NCI-H510A (cell line): Measurements from ENCODE around the gene KLHDC9.
A peak's percentile ranks its signal among the peaks of the same experiment; 100 is the strongest.

Source experiments
- DNase-seq: peaks from one replicate; lab custom pipeline; 2025; lab: John Stamatoyannopoulos, UW

KLHDC9 gene

DNA sequence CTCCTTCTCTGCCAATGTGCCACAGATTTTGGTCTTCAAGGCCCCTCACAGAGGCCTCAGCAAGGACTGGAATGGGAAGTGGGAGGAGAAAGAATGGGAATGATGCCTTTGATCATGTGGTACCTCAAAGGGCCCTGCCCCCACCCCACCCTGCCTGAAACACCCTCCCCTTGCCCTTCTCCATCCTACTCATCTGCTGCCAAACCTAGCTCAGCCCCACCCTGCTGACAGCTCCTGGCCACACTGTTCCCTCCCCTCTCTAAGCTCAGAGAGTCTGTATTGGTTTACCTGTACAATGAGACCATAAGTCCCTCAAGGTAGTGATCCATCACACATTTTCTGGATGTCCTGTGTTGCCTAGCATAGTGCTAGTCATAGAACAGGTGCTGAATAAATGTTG, 21.8 kb upstream of the KLHDC9 start:
- no peak for DNase-seq

GRCh38 chr1:161077426-161077825, 20.7 kb upstream of the KLHDC9 start:
- no peak for DNase-seq

- no peak for DNase-seq
Observed at GRCh38 chr1:161079436-161080110, 18.6 kb upstream of the KLHDC9 start.

DNA sequence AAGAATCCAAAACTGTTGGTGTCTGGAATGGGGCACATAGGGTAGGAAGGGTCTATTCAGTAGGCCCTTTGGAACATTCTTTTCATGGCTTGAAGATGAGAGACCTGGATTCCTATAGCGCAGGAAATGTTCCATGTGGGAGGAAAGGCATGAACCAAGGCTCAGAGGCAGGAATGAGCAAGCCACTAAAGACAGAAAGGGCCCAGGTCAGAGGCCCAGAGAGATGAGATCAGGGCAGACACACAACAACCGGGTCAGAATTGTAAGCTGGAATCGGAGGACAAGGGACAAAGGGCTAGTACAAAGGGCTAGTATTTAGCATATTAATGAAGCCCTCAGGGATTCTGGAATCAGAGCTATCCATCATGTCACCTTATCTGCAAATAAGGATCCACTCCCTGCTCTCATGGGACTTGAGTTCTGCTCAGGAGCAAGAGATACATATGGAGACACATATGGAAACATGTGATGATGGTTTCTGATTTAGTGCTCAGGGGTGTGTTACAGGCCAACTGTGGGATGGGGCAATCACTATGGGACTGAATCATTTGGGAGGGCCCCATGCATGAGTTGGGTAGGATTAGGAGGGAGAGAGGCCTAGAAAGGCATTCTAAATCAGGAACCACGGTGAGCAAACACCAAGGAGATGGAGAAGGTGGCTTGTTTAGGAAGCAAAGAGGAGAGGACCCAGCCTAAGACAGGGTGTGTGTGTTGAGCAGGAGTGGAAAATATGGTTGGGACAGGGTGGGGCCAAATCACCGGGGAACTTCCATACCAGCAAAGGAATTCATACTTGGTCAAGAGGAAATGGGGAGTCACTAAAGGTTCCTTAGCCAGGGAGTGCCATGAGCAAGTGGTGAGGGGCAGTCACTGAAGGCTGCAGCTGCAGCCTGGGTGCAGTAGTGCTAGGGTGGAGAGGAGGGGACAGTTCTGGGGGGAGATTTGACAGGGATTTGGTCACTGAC, 17.4 kb upstream of the KLHDC9 start:
- DNase-seq = no peak

GRCh38 chr1:161081519-161081918, 16.6 kb upstream of the KLHDC9 start:
- DNase-seq = no peak

DNA sequence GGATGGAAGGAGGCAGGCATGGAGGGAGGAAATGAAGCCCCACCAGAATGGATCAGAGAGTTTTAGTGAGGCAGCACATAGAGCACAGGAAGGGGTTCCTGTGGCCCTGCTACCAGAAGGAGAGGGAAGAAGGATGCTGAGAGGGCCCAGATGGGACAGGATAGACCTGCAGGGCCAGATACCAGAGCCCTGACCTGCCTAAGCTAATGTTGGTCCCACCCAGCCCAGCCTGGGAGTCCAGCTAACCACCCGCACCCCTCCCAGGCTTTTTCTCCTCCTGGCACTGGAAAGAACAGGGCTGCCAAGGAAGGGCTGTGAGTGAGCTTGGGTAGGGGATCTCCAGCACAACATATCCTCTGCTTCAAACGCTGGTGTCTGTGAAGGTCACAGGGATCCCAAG, 15.7 kb upstream of the KLHDC9 start:
- DNase-seq = no peak

DNA sequence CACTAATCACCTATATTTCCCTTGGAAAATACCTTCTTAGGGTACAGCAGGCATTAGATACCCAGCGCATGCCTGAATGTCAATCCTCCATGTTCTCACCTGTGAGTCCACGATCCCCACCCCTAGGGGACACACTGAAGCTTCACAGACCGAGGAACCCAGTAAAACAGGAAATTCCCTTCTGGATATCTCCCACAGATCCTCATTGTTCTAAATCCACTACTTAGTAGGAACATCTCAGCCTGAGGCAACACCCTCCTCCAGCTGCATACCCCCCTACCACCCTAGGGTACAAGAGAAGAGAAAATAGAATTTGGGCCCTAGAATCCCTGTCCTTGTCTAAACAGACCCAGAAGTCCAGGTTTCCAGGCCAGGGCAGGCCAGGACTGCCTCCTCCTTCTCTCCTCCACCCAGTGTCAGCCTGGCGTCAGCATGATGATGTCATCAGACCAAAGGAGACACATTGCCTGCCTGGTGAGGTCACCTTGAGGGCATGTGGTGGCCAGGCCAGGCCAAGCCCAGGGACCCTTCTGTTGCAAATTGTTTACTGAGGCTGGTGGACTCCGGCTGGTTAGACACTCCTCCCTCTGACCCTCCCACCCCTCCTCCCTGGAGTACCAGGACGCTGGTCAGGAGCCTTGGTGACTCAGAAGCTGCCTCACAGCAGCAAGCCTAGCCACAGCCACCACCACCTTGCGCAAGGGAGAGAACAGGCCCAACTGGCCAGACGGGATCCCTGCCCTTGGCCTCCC, 15.0 kb upstream of the KLHDC9 start:
- peak; percentile 52 for DNase-seq

- DNase-seq = no peak
Observed at GRCh38 chr1:161083748-161084596, 14.2 kb upstream of the KLHDC9 start.

- DNase-seq = no peak
Observed at GRCh38 chr1:161084597-161084988, 13.6 kb upstream of the KLHDC9 start.

GRCh38 chr1:161085165-161085564, 13.0 kb upstream of the KLHDC9 start:
- DNase-seq = no peak

GRCh38 chr1:161086457-161086856, 11.7 kb upstream of the KLHDC9 start:
- no peak for DNase-seq

DNA sequence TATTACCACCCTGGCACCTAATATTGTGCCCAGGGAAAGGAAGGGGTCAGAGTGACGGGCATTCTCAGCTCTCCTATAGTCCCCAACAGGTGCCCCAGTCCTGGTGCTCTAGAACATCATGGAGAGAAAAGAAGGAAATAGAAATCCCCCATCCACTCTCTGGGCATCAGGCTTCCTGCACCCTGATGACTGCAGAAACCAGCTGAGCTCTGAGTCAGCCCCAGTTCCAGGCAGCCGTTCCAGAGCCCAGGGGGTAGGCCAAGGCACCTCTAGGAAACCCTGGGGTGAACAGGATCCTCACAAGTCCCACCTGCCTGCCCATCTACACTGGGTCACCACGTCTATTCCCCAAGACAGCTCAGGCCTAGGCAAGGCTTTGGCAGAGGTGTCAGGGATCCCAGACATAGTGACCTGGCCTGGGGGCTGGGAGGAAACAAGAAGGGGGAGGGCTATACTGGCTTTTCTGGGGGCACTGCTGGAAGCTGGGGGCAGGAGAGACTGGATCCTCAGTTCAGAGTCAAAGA, 9.5 kb upstream of the KLHDC9 start:
- DNase-seq = no peak

GRCh38 chr1:161089251-161089924, 8.8 kb upstream of the KLHDC9 start, which contains the start of gene NECTIN4:
TSS of gene NECTIN4 (minus strand) at chr1:161089558. CDS start at chr1:161089296, 262 bp downstream.
- DNase-seq = peak; percentile 56

- no peak for DNase-seq
Observed at GRCh38 chr1:161089938-161090337, 8.2 kb upstream of the KLHDC9 start.

GRCh38 chr1:161090617-161091016, 7.5 kb upstream of the KLHDC9 start:
- no peak for DNase-seq

DNA sequence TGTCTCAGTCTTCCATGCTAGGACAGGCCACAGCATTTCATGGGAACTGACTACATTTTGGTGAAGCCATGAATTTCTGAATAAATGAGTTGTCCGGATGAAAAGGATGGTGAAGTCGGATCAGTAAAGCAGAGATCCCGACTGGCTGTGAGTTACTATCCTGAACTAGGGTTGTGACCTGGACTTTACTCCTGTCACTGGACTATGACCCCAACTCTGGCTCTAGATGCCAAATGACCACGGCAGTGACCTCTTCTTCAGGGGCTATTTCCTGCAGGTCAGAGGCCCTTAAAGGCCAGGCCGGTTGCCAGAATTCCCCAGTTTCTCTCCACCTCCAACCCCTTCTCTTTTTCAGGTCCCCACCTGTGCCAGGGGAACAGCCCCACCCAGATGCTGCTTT, 7.1 kb upstream of the KLHDC9 start:
- DNase-seq = no peak

DNA sequence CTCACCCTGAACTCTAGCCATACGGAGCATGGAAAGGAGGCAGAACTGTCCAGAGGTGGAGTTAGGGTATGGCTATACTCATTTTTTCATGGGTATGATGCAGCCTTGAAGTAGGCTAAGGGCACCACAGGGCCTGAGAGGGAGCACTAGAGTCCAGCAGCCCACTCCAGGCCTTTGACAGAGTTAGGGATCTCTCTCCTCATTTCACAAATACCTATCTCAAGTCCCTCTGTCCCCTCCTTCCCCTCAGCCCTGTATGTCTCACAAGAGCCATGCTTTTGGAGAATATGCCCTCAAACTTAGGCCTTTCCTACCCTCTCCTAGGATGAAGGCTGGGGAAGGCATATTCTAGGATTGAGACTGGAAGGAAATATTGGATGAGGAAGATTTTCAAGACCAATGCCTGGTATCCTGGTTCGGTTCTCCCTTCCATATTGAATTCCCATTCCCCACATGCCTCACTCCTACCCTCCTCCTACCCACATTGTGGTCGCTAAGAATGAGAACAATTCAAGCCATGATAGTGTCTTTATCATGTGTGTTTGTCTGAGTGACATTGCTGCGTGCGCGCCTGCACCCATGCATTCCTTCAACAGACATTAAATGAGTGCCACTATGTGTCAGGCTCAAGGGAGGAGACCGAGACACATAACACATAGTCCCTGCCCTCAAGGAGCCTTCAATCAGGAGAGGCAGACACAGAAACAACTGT, 6.2 kb upstream of the KLHDC9 start:
- DNase-seq = no peak

DNA sequence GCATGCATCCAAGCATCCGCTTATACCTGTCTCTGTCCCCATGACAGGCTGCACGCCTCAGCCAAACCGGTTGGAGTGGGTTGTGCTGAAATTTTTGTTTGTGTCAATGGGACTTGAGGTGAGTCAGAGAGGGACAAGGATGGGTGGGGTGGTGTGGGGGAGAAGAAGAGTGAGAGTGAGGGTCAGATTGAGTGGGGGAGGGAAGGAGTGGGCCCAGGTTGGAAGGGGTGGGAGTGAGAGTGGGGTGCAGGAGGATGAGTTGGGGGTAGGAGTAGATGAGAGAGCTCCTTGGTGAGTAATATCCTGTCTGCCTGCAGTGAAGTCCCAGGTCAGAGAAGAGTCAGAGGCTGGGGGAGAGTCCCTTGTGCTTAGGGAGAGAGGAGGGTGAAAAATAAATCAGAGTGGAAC, 5.5 kb upstream of the KLHDC9 start:
- DNase-seq = no peak

DNA sequence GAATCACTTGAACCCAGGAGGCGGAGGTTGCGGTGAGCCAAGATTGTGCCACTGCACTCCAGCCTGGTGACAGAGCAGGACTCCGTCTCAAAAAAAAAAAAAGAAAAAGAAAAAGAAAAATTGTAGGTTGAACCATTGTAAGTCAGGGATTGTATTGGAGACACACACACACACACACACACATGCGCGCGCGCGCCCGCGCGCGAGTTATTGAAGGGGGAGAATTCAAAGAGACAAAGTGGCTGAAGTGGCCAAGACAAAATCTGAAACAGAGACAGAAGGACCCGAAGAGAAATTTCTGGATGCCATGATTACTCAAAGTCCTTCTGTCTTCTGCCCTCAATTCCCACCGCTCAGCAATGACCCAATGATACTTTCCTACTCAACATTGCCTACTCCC, 3.7 kb upstream of the KLHDC9 start:
- no peak for DNase-seq

DNA sequence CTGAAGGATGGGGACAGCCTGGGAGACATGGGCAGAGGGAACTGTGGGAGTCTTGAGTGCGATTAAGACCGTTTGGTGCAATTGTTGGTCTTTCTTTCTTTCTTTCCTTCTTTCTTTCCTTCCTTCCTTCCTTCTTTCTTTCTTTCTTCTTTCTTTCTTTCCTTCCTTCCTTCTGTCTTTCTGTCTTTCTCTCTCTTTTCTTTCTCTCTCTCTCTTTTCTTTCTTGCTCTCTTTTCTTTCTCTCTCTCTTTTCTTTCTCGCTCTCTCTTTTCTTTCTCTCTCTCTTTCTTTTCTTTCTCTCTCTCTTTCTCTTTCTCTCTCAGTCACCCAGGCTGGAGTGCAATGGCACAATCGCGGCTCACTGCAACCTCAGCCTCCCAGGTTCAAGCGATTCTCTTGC, 2.9 kb upstream of the KLHDC9 start:
- DNase-seq = no peak
